Hindlimb muscle (tissue), 1 donor: ENCODE measurements around the gene COL4A2. TPM values are rescaled to one million over a fixed set of nuclear protein-coding genes. Genes with fewer than 3 reads are reported as not detected.

Experiments
- DNase-seq: peaks from one replicate; pipeline ENCODE4 v3.0.0-alpha.2; 2013
- polyA plus RNA-seq: library from polyadenylated mRNA; unstranded; fragments of 120-200 nt; gene quantifications from one replicate; pipeline ENCODE4 v1.2.1, GENCODE V29; 2013; ENCODE audit not compliant: insufficient read length

COL4A2 gene
- polyA plus RNA-seq, 1 donor = 562 TPM

DNA sequence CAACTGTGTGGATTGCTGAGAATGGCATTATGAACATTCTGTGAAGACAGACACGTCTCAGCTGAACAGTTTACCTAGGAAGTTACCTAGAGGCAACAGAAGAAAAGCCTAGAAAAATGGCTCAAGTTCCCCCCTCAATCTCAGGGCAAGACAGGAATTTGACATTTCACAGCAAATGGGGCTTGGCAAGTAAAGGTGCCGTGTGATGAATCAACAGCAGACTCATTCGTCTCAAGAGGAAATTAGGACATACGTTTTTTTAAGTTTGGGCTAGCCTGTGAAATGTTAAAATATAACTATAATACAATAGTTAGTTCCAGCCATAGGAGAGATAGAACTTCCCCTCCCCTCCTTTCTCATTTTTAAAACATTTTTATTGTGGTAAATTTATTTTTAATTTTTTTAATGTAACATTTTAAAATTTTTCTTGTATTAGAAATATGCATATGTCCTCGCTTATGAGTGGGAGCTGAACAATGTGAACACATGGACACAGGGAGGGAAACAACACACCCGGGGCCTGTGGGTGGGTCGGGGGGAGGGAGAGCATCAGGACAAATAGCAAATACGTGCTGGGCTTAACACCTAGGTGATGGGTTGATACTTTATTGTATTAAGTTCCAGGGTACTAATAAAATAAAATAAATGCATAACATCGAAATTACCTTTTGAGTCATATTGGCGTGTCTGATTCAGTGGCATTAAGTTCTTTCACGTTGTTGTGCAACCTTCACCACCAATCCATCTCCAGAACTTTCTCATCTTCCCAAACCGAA lies 116.0 kb downstream of the COL4A2 start:
- no peak for DNase-seq

DNA sequence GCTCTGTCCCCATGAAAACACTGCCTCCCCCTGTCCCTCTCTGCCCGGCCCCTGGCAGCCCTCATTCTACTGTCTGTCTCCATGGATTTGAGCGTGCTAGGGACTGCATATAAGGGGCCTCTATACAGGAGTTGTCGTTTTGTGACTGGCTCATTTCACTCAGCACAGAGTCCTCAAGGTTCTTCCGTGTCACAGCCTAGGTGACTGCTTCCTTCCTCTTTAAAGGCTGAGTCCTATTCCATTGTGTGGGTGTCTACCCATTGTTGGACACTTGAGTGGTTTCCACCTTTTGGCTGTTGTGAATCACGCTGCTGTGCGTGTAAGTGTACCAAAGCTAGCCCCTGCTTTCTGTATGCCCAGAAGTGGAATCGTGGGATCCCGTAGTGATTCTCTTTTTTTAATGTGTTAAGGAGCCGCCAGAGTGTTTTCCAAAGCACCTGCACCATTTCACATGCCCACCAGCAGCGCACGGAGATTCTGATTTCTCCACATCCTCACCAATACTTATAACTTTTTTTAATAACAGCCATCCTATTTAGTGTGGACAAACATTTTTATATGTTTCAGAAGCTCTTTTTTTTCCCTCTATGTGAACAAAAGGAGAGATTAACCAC lies 116.7 kb downstream of the COL4A2 start:
- DNase-seq = no peak

DNA sequence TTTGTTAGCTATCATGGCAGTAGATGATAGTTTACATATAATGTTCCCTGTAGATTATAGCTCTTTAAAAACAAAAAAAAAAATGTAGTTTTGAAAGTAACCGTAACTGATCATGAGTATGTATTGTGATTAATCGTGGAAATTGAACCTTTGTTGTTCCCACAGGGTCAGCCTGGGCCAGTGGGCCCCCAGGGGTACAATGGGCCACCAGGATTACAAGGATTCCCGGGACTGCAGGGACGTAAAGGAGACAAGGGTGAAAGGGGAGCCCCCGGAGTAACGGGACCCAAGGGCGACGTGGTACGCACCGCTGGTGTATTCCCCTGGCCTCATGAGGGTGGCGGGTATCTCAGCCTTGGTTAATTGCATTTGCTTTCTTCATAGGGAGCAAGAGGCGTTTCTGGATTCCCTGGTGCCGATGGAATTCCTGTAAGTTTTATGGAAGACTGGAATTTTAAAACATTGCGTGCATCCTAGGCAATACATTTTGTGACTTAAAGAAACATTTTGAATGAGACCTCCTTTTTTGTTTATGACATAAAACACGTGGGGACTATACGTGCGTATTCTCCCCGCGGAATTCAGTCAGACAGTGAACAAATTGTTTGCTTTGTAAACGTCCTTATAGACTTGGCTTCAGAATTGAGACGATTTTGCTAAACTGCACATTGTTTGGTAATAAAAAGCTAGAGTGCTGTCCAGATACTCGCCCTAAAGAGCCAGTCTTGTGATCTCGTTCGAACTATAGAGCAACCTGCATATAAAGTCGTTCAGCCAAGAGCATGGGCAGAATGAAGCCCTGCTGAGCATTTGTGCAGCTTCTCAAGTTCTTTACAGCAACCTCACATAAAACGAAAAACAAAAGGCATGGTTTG lies 117.7 kb downstream of the COL4A2 start:
- no peak for DNase-seq

DNA sequence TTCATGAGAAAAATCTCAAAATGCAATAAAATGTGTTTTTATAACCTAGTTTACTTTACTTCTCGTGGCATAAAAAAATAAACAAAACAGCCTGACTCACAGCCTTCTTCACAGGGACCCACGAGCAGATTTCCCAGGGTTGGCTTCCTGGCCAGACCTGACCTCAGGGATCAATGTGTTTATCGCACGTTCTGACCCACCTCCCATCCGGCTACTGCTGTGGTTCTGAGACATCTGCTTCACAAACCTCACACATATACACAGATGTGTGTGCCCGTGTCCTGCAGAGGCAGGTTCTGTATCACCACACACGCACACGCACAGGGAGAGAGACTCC lies 118.3 kb downstream of the COL4A2 start:
- DNase-seq = no peak

DNA sequence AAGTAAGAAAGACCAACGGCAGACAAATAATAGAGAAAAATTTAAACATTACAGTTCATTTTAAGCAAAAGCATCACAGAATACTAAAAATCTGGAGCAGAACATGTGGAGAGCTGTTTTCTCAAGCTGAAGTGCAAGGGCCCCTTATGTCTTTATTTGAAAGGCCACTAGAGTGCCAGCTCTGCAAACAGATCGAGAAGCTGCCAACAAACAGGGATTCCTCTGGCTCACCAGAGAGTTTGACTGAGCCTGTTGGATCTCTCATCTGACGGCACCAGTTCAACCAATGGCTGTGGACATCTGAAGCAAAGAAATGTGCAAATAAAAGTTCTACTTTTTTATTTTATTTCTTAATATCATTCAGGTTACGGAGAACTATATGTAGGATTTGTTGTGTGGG lies 119.7 kb downstream of the COL4A2 start:
- no peak for DNase-seq

DNA sequence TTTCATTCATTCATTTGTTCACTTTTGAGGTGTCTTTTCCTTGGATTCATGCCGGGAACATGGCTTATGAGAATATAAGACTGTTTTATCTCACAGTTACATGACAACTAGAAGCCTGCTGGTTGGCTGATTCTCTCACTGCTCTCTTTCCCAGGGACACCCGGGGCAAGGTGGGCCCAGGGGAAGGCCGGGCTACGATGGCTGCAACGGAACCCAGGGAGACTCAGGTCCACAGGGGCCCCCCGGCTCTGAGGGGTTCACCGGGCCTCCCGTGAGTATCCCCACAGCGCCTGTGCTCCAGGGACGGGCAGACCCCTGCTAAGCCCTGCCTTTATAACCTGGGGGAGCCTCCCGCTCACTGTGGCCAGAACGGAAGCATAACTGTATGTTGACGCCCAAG lies 121.2 kb downstream of the COL4A2 start:
- DNase-seq = no peak

DNA sequence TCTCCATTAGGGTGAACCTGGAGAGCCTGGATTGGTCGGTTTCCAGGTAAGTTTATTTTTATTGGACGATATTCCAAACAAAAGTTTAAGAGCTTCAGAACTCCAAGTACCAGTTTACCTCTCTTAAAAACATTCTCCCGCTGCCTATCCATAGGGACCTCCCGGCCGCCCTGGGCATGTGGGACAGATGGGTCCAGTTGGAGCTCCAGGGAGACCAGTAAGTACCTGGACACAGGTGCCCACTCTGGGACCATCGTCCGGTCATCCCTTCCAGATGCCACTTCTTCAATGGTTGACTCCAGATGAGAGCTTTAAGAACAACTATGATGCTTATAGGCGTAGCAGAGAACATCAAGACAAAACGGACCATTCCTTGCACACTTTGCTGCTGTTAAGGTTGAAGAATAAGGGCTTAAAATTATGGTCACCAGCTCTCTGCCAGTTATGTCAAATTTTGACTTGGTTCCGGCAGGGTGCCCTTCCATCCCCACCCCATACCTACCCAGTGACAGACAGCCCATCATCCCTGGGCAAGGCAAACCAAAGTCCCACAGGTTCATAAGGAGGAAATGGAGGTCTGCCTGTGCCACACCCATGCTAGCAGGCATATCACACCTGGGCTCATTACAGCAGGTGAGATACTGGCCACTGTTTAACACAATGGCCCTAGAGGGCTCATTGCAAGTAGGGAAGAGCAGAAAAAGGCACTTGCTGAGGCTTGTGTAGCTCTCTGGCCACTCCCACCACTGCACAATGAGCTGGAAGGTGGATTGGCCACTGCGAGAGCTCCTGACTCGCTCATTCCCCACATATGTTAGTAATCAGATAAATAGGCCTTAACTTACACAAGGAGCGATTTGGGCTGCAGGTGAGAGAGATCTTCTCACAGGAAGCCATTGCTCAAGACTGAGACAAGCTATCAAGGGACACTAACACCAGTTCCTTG lies 123.6 kb downstream of the COL4A2 start:
- no peak for DNase-seq

DNA sequence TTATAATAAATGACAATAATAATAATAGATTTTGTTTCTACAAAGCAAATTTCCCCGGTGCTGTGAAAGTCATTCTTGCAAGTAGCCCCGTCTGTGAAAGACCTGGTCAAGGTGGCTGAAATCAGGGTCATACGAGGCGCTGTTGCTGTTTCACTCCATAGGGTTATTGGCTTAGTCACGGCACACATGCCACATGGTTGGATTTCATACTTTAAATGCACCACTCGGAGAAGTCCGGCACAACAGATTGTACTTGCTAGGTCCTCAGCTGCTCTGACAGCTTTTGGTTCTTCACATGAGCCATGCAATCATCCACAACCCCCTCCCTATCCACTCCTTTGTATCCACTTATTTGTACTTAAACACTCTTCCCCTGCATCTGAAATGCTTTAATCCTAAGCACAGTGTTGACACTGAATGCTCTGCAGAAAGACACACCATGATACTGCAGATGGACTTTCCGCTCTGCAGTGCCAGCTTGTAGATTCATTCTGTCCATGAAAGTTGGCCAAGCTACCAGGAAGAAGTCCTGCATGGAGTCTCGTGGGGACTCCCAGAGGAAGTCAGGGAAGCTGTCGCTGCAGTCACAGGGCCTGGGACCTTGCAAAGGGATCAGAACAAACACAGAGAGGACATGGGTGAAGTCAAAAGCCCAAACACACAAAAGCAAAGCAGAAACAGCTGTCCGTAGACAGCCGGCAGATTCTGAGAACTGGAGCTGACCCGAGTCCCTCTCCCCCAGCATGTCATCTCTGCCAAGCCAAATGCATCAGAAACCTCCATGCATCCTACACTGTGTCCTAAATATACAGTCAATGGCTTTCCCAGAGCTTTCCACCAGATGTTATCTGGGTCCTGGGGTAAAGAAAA lies 124.6 kb downstream of the COL4A2 start:
- DNase-seq = peak; percentile 68

DNA sequence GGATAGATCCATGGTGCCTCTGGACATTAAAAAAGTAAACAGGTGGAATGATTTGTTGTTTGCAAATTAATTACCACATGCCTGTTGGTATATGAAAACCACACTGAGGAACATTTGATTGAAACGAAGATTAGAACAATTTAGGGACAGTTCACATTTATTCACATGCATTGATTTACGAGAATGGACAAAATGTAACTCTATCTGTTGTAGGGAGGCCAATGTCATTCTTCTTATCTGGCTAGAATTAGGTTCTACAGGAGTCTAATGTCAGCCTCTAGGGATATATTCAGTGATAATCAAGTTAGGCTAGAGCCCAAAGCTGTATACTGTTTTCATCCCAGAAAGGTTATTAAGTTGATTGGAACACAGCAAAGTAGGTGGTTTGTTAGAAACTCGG lies 125.4 kb downstream of the COL4A2 start:
- no peak for DNase-seq

DNA sequence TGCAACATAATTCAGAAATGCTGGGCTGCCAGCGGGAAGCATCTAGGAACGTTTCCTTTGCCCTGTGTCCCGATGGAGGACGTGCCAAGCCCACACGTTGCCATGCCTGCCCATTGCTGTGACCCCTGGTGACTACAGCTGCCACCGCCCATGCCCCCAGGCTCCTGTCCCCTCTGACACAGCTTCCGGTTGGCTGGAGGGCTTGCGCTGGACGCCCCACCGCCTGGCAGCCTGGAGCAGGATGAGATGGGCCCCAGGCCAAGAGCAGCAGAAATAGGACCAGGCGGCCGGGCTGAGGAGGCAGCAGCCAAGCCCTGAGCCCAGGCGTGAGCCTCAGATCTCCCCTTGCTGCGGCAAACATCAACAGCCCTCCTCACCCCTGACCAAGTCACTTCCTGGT lies 125.9 kb downstream of the COL4A2 start:
- DNase-seq = no peak

DNA sequence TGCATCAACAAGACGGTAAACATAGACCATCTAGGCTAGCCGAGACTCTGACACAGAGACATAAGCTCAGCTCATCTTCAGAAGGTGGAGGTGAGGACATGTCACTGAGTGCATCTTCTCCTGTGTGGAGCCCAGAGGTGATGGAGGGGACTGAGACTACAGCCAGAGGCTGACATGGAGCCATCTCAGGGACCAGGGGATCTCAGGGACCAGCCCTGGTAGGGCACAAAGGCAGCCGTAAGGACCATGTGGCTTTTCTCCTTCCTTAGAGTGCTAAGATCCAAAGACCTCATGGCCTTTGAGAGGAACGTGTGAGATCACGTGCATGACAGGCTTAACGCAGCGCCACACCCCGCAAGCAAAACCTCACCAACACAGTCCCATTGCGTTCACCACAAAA lies 127.5 kb downstream of the COL4A2 start:
- no peak for DNase-seq

DNA sequence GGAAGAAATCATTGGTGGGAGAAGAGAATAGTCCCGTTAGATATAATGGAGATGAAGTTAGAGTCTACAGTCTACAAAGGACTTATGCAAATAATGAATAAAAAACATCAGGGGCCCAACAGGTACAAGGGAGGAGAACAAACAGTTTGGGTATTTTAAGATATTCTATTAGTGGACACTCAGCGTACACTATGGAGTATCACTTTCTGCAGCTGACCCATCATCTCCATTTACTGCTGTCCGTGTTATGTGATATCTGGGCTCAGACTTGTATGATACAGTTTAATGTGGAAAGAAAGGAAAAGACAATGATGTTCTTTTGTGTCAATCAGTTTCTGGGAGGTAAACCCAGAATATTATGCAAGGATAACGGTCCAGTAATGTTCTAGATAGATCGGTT lies 128.2 kb downstream of the COL4A2 start:
- DNase-seq = no peak

DNA sequence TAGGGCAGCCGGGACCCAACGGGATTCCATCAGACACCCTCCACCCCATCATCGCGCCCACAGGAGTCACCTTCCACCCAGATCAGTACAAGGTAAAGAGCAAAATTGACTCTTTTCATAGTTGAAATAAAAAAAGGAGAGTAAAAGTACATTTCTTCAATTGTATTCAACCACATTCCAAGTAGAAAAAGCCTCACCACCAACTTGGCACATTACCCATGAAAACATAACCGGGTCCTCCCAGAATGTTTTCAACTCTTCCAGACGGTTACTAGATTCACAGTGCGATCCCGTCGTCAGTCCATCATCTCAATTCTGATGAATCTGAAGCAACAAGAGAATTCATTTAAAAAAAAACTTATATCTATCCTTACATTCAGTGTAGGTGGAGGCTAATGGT lies 129.2 kb downstream of the COL4A2 start:
- no peak for DNase-seq

DNA sequence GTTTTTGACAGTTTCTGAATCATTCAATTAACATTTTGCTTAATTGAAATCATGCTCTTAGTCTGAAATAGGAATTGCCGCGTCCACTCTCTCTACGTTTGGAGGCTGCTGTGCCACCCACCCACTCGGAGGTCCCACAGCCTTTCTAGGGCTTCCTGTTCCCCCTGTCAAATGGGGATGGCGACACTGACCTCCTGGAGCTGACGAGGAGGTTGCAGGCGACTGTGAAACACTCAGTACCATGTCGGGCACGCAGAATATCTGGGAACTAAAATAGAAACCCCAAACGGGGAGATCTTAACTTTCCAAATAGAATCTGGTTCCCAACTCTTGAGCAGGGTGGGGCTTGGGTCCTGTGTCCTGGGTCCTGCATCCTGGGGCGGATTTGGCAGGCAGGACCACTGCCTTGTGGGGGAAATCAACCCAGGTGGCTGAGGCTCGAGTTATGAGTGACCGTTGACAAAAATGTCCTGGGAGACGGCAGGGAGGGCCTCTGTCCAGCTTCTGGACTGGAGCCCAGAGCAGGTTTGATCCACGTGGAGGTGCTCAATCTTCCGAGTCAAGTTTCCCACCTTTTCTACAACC lies 129.8 kb downstream of the COL4A2 start:
- DNase-seq = no peak

DNA sequence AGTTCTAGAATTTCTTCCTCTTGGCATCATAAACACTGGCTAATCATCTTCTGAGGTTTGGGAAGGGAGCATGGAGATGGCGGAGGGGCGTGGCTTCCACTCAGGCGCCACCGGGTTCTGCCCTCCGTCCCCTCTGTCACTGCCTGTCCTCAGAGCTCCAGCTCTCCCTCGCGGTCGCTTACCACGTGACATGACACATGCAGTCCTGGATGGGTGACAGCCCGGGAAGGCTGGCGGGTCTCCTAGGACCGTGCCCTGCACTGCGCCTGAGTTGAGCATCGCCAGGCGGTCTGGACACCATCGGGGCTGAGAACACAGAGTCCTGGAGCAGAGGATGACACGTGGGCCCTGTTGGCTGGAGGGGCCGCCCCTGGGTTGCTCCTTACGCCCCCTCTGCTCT lies 131.1 kb downstream of the COL4A2 start:
- DNase-seq = no peak

DNA sequence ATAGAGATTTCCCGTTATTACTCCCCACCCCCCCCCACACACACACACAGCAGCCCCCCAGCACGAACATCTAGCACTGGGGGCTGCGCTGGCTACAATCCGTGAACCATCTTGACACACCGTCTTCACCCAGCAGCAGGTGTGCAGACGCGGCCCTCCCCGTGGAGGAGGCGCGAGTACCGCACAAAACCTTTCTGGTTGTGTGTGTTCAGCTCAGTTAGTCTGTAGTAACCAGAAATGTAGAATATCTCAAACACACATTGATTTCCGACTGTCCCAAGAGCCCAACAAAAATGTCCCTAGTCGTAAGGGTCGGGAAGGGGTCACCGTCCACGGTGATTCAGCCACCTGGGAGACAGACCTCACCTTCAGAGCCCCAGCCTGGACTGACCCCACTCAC lies 131.7 kb downstream of the COL4A2 start:
- DNase-seq = no peak

DNA sequence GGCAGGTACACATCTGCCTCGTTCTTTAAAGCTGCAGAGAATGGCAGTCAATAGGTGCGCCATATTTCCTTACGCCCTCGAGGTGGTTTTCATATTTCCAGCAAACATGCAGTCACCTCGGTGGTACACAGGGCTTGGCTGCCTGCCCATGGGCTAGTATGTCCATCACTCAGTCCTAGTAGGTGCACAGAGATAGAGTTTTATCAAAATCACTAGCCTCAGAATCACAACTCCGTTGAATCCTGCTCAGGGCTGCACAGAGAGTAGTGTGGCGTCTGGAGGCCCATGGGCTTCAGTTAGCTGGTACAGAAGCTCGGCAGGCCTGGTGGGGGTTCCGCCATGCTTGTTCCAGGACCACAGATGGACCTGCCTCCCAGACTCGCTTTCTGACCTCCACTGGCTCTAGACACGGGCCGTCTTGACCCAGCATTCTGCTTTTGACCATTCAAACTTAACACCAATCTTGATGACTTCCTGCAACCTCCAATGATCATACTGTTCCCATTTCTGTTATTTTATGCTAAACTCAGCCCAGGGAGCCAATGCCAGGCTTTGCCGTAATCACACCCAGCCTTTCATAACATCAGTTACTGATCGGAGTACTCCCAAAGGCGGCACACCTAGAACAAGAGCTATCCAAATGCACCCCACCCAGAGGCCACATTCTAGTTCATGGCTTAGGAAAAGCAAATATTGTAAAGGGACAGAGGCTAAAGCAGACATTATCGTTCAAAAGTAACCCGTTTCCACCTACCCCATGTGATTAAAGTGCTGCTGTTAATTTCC lies 134.1 kb downstream of the COL4A2 start:
- DNase-seq = no peak

DNA sequence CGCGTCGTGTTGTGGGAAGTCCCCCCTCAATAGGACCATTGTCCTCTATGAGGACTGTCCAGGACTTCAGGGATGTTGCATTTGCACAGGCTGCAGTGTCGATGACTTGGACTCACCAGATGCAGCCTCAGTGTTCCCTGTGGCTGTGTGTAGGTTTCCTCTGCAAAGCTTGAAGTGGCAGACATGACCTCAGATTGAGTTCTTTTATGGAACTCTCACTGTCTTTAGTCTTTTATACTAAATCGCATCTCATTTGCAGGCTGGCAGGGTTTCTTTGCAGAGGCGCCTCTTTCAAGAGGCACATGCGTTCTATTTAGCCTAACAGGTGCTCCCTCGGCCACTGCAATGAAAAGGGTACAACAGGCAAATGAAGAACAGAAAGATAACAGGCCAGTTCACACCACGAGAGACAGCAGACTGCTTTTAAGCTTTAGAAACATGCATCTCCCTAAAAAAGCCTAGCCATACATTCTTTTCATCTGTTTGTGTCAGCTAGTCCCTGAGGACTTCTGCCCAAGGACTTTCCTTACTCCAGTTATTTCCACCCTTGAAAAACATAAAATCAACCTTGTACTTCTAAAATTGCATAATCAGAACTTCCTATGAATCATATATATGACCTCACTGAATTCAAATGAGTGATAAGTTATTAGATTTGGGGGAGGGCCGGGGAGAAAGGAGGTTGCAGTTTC lies 136.0 kb downstream of the COL4A2 start:
- no peak for DNase-seq

DNA sequence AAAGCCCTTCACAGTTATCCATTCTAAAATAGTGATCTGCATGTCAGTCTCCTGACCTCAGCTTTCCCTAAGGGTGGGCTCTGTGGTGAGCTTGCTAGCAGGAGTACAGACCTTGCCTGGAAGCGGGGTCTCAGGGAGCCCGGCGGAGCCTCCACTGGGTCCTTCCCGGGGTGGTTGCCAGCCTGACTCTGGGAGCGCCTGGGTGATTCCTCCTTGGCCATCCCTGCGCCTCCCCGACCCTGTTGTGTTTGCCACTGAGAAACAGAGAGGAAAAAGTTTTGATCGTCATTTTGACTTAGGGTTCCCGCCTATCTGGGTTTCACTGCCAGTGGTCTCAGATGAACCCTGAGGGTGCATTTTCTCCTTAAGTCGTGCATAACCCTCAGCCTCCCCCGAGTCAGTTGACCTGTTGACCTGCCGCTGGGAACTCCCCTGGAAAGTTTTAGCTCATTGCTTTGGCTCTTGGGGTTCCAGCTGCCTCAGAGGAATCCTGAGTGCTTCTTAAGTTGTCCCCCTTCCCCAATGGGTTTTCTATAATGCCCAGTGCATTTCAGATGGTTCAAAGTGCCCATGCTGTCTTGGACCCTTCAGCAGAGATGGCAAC lies 136.6 kb downstream of the COL4A2 start:
- DNase-seq = no peak
